Smooth muscle cell (in vitro differentiated cells): ENCODE results near the gene CALM1. TPM values are rescaled to one million over a fixed set of nuclear protein-coding genes. Genes with fewer than 3 reads are reported as not detected.

ENCODE experiments used
- DNase-seq: peaks from one replicate; lab custom pipeline; 2025; ENCODE audit not compliant: unreplicated experiment; lab: John Stamatoyannopoulos, UW
- H2AFZ ChIP-seq: fragments of 200-600 bp; sonication (generic); 2 replicates; pipeline ENCODE4 v1.6.0; 2016; ENCODE audit warnings: antibody characterized with exemption, low read depth, mild to moderate bottlenecking
- H3F3A ChIP-seq: fragments of 200-600 bp; sonication (generic); 2 replicates; pipeline ENCODE4 v1.6.0; 2017; ENCODE audit warnings: antibody characterized with exemption, low read depth
- H3K27ac ChIP-seq: fragments of 200-600 bp; sonication (generic); 2 replicates; pipeline ENCODE4 v1.5.1; 2016; ENCODE audit warnings: low read depth, mild to moderate bottlenecking
- H3K27me3 ChIP-seq: fragments of 200-600 bp; sonication (generic); 2 replicates; pipeline ENCODE4 v1.6.1; 2016; ENCODE audit warnings: low read depth, mild to moderate bottlenecking
- H3K36me3 ChIP-seq: fragments of 200-600 bp; sonication (generic); 2 replicates; pipeline ENCODE4 v1.5.1; 2016; ENCODE audit warnings: low read depth
- H3K4me1 ChIP-seq: fragments of 200-600 bp; sonication (generic); 2 replicates; pipeline ENCODE4 v1.5.1; 2016; ENCODE audit warnings: low read depth
- H3K4me2 ChIP-seq: fragments of 200-600 bp; sonication (generic); 2 replicates; pipeline ENCODE4 v1.6.0; 2016; ENCODE audit warnings: mild to moderate bottlenecking
- H3K4me3 ChIP-seq: fragments of 200-600 bp; sonication (generic); 2 replicates; pipeline ENCODE4 v1.5.1; 2016; ENCODE audit warnings: mild to moderate bottlenecking
- H3K79me2 ChIP-seq: fragments of 200-600 bp; sonication (generic); 2 replicates; pipeline ENCODE4 v1.6.0; 2016; ENCODE audit warnings: low read depth, mild to moderate bottlenecking
- H3K9ac ChIP-seq: fragments of 200-600 bp; sonication (generic); 2 replicates; pipeline ENCODE4 v1.6.0; 2016; ENCODE audit warnings: low read depth
- H3K9me3 ChIP-seq: fragments of 200-600 bp; sonication (generic); replicated peaks from 2 replicates; pipeline ENCODE4 v1.5.1; 2016; ENCODE audit warnings: low read depth
- H4K20me1 ChIP-seq: fragments of 200-600 bp; sonication (generic); 2 replicates; pipeline ENCODE4 v1.6.0; 2016; ENCODE audit warnings: low read depth
- WGBS: methylation state at CpG from one replicate; pipeline ENCODE4 v1.1.7; 2016; ENCODE audit warnings: low lambda C conversion rate; 5-methylcytosine and 5-hydroxymethylcytosine counted together
- polyA plus RNA-seq: library from polyadenylated mRNA; unstranded; fragments of >200 nt; fragmentation: Nextera tagmentation; extraction: Ambion mirVana; gene quantifications from 2 replicates; pipeline ENCODE4 v1.2.1, GENCODE V29; 2016
- total RNA-seq: library from RNA; depleted of rRNA; stranded (reverse); fragments of >200 nt; gene quantifications from 2 replicates; pipeline ENCODE4 v1.2.3, GENCODE V29; 2014
- TF ChIP-seq, protein P1 (sequence below): fragments of 200-600 bp; sonication (generic); IDR thresholded peaks from 2 replicates; pipeline ENCODE4 v1.5.1; 2017; ENCODE audit warnings: borderline replicate concordance, mild to moderate bottlenecking, antibody characterized with exemption; ENCODE audit not compliant: insufficient read depth, poor library complexity, severe bottlenecking

CALM1 gene
- total and polyA plus RNA-seq, 2 experiments from 2014 or later: 302 to 545 TPM

DNA sequence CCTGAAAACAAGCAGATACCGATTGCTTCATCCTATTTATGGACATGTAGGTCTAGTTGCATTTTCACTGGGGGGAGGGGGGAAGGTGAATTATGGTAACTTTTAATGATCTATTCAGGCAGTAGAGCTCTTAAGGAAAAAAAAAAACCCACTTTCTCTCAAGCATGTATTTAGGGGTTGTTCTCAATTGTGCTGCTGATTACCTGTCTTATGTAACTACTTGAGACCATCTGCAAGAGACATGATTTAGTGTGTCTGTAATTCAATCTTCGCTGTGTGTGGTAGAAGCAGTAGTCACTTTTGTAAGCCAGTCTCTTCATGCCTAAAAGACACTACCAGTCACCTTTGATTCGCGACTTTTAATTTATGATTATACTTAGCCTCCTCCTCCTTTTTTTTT is 8.9 kb downstream of the CALM1 start:
- Histone ChIP-seq H3K36me3 (peaks cover 35% of the 10 kb centered on the region), H3K4me1 (no peaks in the 10 kb centered on the region), H3K9me3 (no peaks in the 10 kb centered on the region), H3K27me3 (no peaks in the 10 kb centered on the region), H3K4me3 (no peak overlapping the region), H2AFZ (no peak overlapping the region), H3K9ac (no peak overlapping the region), H3K79me2 (peaks cover 27% of the 10 kb centered on the region), H4K20me1 (peaks cover 57% of the 10 kb centered on the region), H3F3A (peaks cover 58% of the 10 kb centered on the region), H3K27ac (no peak overlapping the region), H3K4me2 (no peak overlapping the region)
- WGBS: 95% methylated on average over 4 of the region's 4 CpGs
- TF ChIP-seq, protein P1, sequence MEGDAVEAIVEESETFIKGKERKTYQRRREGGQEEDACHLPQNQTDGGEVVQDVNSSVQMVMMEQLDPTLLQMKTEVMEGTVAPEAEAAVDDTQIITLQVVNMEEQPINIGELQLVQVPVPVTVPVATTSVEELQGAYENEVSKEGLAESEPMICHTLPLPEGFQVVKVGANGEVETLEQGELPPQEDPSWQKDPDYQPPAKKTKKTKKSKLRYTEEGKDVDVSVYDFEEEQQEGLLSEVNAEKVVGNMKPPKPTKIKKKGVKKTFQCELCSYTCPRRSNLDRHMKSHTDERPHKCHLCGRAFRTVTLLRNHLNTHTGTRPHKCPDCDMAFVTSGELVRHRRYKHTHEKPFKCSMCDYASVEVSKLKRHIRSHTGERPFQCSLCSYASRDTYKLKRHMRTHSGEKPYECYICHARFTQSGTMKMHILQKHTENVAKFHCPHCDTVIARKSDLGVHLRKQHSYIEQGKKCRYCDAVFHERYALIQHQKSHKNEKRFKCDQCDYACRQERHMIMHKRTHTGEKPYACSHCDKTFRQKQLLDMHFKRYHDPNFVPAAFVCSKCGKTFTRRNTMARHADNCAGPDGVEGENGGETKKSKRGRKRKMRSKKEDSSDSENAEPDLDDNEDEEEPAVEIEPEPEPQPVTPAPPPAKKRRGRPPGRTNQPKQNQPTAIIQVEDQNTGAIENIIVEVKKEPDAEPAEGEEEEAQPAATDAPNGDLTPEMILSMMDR: no peak
- DNase-seq: no peak

DNA sequence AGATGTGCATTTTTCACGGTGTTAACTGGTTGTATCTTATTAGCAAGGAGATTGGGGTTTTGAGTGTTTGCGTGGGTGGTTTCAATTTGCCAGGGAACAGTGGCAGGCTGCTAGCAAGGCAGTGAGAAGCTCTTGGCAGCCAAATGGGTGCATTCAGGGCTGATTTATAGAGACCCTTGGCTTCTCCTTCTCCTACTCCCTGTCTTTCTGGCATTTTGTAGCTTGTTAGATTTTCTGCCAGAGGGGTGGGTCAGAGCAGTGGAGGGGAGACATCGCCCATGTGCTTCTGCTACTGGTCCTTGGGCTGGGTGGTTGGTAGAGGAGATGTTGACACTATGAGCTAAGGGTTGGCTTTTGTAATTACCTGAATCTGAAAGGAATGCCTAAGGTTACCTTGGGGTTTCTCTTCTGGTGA is 9.6 kb downstream of the CALM1 start:
- H3K79me2 ChIP-seq: peaks cover 20% of the 10 kb centered on the region
- WGBS: 82% methylated on average over 3 of the region's 3 CpGs
- DNase-seq: no peak
- peaks cover 31% of the 10 kb centered on the region for H3K36me3 ChIP-seq
- H3K4me1 ChIP-seq: no peaks in the 10 kb centered on the region
- H3K9me3 ChIP-seq: no peaks in the 10 kb centered on the region
- no peak overlapping the region for H3K4me3 ChIP-seq
- H3K4me2 ChIP-seq: no peak overlapping the region
- H3K27me3 ChIP-seq: no peaks in the 10 kb centered on the region
- TF ChIP-seq, protein P1: no peak
- H2AFZ ChIP-seq: no peak overlapping the region
- peaks cover 52% of the 10 kb centered on the region for H3F3A ChIP-seq
- peaks cover 51% of the 10 kb centered on the region for H4K20me1 ChIP-seq
- no peak overlapping the region for H3K9ac ChIP-seq
- no peak overlapping the region for H3K27ac ChIP-seq

DNA sequence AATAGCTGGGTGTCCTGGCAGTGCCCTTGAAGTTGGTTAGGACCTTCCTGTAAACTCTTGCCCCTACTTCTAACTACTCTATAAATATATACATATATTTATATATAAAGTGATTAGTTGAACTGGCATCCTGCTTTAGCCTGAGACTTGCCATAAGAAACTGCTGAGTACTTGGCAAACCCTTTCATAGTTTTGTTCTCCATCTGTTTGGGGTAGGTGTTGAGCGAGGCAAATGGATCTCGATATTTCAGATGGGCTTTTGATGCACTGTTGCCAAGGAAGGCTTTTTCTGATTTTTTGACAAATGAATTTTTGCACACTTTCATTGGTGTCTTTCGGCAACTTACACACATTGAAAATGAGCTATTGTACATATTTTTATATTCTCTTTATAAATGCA is 10.4 kb downstream of the CALM1 start:
- TF ChIP-seq, protein P1: no peak

DNA sequence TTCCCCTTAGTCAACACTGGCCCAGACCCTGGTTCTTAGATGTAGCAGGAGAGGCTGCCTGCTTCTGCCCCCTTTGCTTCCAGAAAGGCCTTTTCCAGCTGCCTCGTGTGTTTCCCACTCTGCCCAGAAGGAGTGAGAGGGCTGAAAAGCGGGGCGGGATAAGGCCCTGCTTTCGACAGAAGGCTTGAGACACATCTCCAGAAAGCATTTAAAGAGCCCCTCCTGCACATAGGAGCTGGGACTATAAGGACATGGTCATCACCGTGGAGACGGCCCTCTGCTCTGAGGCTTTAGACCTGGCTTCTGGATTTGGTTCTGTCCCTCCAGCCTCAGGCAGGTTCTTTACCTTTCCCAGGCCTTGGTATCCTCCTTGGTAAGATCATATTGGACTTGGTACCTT is 11.9 kb downstream of the CALM1 start:
- no peak overlapping the region for H3K4me2 ChIP-seq
- 65% methylated on average over 6 of the region's 6 CpGs for WGBS
- peaks cover 27% of the 10 kb centered on the region for H4K20me1 ChIP-seq
- peaks cover 32% of the 10 kb centered on the region for H3F3A ChIP-seq
- no peak overlapping the region for H3K4me3 ChIP-seq
- no peaks in the 10 kb centered on the region for H3K79me2 ChIP-seq
- TF ChIP-seq, protein P1: no peak
- H3K36me3 ChIP-seq: peaks cover 15% of the 10 kb centered on the region
- H3K27ac ChIP-seq: peak overlapping the region; percentile 71
- H3K4me1 ChIP-seq: no peaks in the 10 kb centered on the region
- H3K27me3 ChIP-seq: no peaks in the 10 kb centered on the region
- H2AFZ ChIP-seq: no peak overlapping the region
- no peak for DNase-seq
- no peaks in the 10 kb centered on the region for H3K9me3 ChIP-seq
- H3K9ac ChIP-seq: no peak overlapping the region

More for the DNA sequence above, 10.4 kb downstream of the CALM1 start:
- H3K9ac ChIP-seq: no peak overlapping the region
- no peak overlapping the region for H3K4me3 ChIP-seq
- DNase-seq: no peak
- 97% methylated on average over 3 of the region's 3 CpGs for WGBS
- peaks cover 42% of the 10 kb centered on the region for H4K20me1 ChIP-seq
- peaks cover 12% of the 10 kb centered on the region for H3K79me2 ChIP-seq
- H3K4me2 ChIP-seq: no peak overlapping the region
- H3K27me3 ChIP-seq: no peaks in the 10 kb centered on the region
- H3F3A ChIP-seq: peaks cover 43% of the 10 kb centered on the region
- H2AFZ ChIP-seq: no peak overlapping the region
- H3K27ac ChIP-seq: no peak overlapping the region
- H3K9me3 ChIP-seq: no peaks in the 10 kb centered on the region
- no peaks in the 10 kb centered on the region for H3K4me1 ChIP-seq
- H3K36me3 ChIP-seq: peaks cover 29% of the 10 kb centered on the region
